DND-41 (cell line): ENCODE results near the gene PRCC.
A peak's percentile ranks its signal among the peaks of the same experiment; 100 is the strongest.

Experiments used
- ATAC-seq: fragments of 200-7000 bp; cut with Tn5 transposase; 3 replicates; pipeline ENCODE4 v1.9.1; 2021; ENCODE audit warnings: low read depth; ENCODE audit not compliant: insufficient read depth
- DNase-seq: peaks from one replicate; pipeline ENCODE4 v3.0.0-alpha.2; 2020
- H2AFZ ChIP-seq: 2 replicates; pipeline ENCODE4 v1.6.0; 2012; ENCODE audit warnings: low read depth, low read length
- H3K27ac ChIP-seq: 2 replicates; pipeline ENCODE4 v1.5.1; 2012; ENCODE audit warnings: low read length, inconsistent platforms
- H3K27me3 ChIP-seq: fragments of 200-600 bp; sonication (generic); 2 replicates; pipeline ENCODE4 v1.6.0; 2012; ENCODE audit warnings: low read length, mild to moderate bottlenecking, inconsistent platforms; ENCODE audit not compliant: insufficient read depth, poor library complexity
- H3K36me3 ChIP-seq: 2 replicates; pipeline ENCODE4 v1.5.1; 2012; ENCODE audit warnings: low read length, inconsistent platforms; ENCODE audit not compliant: insufficient read depth
- H3K4me1 ChIP-seq: 2 replicates; pipeline ENCODE4 v1.5.1; 2012; ENCODE audit warnings: mild to moderate bottlenecking, low read length; ENCODE audit not compliant: insufficient read depth
- H3K4me2 ChIP-seq: 2 replicates; pipeline ENCODE4 v1.6.0; 2012; ENCODE audit warnings: mild to moderate bottlenecking, moderate library complexity, low read length, inconsistent platforms; ENCODE audit not compliant: insufficient read depth
- H3K4me3 ChIP-seq, 2 experiments: fragments of 200-600 bp in 1 of 2; shearing (Covaris generic) in 1 of 2; 2 replicates each; pipeline ENCODE4 v1.5.1; 2012 to 2016; ENCODE audit warnings: inconsistent platforms in 2 of 2, low read length in 2 of 2, mild to moderate bottlenecking in 2 of 2, low read depth in 1 of 2, moderate library complexity in 1 of 2
- H3K79me2 ChIP-seq: 2 replicates; pipeline ENCODE4 v1.6.0; 2012; ENCODE audit warnings: low read length, inconsistent platforms; ENCODE audit not compliant: insufficient read depth
- H3K9ac ChIP-seq: 2 replicates; pipeline ENCODE4 v1.6.0; 2012; ENCODE audit warnings: low read depth, mild to moderate bottlenecking, inconsistent platforms, low read length, moderate library complexity
- H3K9me3 ChIP-seq: 2 replicates; pipeline ENCODE4 v1.5.1; 2012; ENCODE audit warnings: low read length, moderate library complexity, mild to moderate bottlenecking, inconsistent platforms; ENCODE audit not compliant: insufficient read depth, severe bottlenecking
- H4K20me1 ChIP-seq: 2 replicates; pipeline ENCODE4 v1.6.0; 2012; ENCODE audit warnings: low read length; ENCODE audit not compliant: insufficient read depth
- EZH2 ChIP-seq: IDR thresholded peaks from 3 replicates; pipeline ENCODE4 v1.6.1; 2012; ENCODE audit warnings: borderline replicate concordance, low read depth, mild to moderate bottlenecking, moderate library complexity, low read length, inconsistent platforms; ENCODE audit not compliant: severe bottlenecking
- TF ChIP-seq, protein P1 (sequence below): IDR thresholded peaks from 2 replicates; pipeline ENCODE4 v1.5.1; 2012; ENCODE audit warnings: borderline replicate concordance, low read length, moderate library complexity, mild to moderate bottlenecking; ENCODE audit not compliant: poor library complexity, severe bottlenecking; ENCODE audit errors: extremely low read depth

PRCC gene

DNA sequence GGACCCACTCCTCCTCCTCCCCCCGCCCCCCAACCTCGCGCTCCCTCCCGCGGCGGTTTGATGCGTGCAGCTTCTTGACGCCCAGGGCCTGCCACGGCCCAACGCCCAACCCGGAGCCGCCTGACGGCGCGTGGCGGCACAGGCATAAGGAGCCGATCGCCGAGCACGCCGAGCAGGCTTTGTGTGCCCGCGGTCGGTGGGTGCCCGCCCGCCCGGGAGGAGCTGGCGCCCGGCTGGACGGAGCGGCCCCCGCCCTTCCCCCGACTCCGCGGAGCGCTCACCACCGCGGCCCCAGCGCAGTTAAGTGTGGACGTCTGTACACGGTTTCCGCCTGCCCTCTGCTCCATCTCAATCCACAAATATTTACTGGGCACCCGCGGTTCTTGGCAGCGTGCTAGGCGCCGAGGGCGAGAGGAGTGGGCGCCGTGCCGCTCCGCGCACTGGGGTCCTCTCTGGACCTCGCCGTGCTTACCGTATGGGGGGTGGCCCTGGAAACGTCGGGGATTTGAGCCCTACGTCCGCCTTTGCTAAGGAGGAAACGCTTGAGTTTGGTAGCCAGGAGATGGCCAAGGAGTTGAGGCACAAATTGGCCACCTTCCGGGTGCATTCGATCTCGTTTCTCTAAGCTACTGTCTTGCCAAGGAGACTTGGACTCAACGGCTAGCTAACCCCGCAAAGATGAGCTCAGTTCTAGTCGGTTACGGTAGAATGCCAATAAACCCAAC is 15.4 kb upstream of the PRCC start:
- peak overlapping the region; percentile 87 to 89 for H3K4me3 ChIP-seq
- H3K79me2 ChIP-seq: peaks cover 80% of the 10 kb centered on the region
- peak overlapping the region; percentile 91 for H3K27ac ChIP-seq
- H3K4me1 ChIP-seq: peaks cover 49% of the 10 kb centered on the region
- DNase-seq (peak; percentile 99), ATAC-seq (peak; percentile 83)
- peak overlapping the region; percentile 97 for H3K9ac ChIP-seq
- no peaks in the 10 kb centered on the region for H3K27me3 ChIP-seq
- H2AFZ ChIP-seq: peak overlapping the region; percentile 81
- H3K9me3 ChIP-seq: no peaks in the 10 kb centered on the region
- TF ChIP-seq EZH2: no peak
- TF ChIP-seq, protein P1, sequence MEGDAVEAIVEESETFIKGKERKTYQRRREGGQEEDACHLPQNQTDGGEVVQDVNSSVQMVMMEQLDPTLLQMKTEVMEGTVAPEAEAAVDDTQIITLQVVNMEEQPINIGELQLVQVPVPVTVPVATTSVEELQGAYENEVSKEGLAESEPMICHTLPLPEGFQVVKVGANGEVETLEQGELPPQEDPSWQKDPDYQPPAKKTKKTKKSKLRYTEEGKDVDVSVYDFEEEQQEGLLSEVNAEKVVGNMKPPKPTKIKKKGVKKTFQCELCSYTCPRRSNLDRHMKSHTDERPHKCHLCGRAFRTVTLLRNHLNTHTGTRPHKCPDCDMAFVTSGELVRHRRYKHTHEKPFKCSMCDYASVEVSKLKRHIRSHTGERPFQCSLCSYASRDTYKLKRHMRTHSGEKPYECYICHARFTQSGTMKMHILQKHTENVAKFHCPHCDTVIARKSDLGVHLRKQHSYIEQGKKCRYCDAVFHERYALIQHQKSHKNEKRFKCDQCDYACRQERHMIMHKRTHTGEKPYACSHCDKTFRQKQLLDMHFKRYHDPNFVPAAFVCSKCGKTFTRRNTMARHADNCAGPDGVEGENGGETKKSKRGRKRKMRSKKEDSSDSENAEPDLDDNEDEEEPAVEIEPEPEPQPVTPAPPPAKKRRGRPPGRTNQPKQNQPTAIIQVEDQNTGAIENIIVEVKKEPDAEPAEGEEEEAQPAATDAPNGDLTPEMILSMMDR: no peak
- peaks cover 33% of the 10 kb centered on the region for H4K20me1 ChIP-seq
- peaks cover 29% of the 10 kb centered on the region for H3K36me3 ChIP-seq
- H3K4me2 ChIP-seq: peak overlapping the region; percentile 88

DNA sequence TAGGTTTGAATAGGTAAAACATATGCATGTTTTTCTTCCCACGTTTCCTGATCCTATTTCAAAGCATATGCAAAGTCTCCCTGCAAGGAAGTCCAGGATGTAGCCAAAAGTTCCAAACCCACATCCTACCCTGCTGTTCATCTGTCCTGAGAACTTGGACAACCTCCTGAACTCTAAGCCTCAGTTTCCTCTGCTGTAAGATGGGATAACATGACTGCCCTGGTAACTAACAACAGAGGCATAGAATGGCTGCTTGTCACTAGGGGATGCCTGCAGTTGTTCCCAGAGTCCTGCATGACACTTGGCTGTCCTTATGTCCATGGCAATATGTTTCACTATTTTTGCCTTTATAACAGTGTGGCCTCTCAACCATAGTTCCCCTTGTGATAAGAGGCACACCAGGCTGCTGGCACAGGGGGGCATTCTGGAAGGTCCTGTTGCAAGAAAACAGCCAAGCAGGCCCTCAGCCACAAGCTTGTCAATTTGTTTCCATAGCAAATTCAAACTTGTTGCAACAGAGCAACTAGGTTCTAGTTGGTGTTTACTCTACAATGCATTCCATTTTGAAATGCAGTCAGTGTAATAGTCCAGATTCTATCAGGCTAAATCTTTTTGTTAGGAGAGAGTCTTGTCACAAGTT is 14.4 kb upstream of the PRCC start:
- Histone ChIP-seq H3K27ac (peak overlapping the region; percentile 91), H2AFZ (no peak overlapping the region), H3K9ac (peak overlapping the region; percentile 97)

DNA sequence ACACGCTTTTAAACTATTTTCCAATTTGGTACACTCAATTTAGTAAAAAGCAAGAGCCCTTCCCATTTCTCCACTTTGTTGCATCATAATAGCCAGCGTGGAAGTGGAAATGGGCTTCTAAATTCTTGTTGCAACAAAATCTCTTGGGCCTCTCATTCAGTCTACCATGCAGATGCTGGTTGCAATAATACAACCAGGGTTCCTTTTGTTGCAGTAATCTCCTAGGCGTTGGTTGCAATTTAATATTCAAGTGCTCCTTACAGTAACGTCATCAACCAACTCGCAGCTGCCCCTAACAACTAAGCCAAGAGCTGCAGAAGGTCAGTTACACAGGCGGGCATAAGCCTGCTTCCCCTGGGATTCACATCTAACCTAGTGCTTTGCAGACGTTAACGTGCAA is 13.1 kb upstream of the PRCC start:
- DNase-seq: no peak
- peaks cover 27% of the 10 kb centered on the region for H3K4me1 ChIP-seq
- peaks cover 11% of the 10 kb centered on the region for H4K20me1 ChIP-seq
- TF ChIP-seq EZH2: no peak
- TF ChIP-seq, protein P1: no peak
- H3K36me3 ChIP-seq: peaks cover 9% of the 10 kb centered on the region
- peaks cover 57% of the 10 kb centered on the region for H3K79me2 ChIP-seq
- no peaks in the 10 kb centered on the region for H3K27me3 ChIP-seq
- H3K4me3 ChIP-seq: no peak overlapping the region
- H3K27ac ChIP-seq: no peak overlapping the region
- ATAC-seq: no peak
- H3K4me2 ChIP-seq: no peak overlapping the region
- H3K9me3 ChIP-seq: no peaks in the 10 kb centered on the region
- H2AFZ ChIP-seq: no peak overlapping the region
- H3K9ac ChIP-seq: no peak overlapping the region

More for the DNA sequence above, 14.4 kb upstream of the PRCC start:
- Histone ChIP-seq H3K27me3 (no peaks in the 10 kb centered on the region), H3K36me3 (peaks cover 21% of the 10 kb centered on the region), H3K4me2 (peak overlapping the region; percentile 88), H3K79me2 (peaks cover 69% of the 10 kb centered on the region), H3K9me3 (no peaks in the 10 kb centered on the region), H3K4me1 (peaks cover 39% of the 10 kb centered on the region), H3K4me3 (peak overlapping the region; percentile 87 to 89; a peak in 3 of 4 replicates), H4K20me1 (peaks cover 24% of the 10 kb centered on the region)
- DNase-seq: no peak
- no peak for ATAC-seq
- no peak for TF ChIP-seq EZH2
- TF ChIP-seq, protein P1: no peak
